LNCAP (cell line): ENCODE data around the gene MEIS2.

Experiments
- TF ChIP-seq, protein P1 (sequence below): fragments of 450-650 bp; IDR thresholded peaks from 2 replicates; pipeline ENCODE4 v1.5.1; 2017; ENCODE audit warnings: mild to moderate bottlenecking

The MEIS2 gene

DNA sequence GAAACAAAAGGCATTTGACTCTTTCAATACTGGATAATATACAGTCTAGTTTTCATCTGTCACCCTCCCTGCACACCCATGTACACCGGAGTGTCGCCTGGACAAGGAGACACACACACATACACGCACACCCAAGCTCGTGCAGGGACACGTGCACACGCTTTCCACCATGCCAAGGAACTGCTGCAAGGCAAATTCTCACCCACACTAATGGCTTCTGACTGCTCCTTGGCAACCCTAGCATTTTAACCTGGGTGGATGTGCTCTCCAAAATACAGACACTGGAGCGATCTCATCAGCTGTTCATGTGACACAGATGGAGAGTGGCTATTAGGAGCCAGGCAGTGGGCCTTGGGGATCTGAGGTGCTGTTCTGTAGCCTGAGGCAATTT lies 61.6 kb downstream of the MEIS2 start:
- TF ChIP-seq, protein P1, sequence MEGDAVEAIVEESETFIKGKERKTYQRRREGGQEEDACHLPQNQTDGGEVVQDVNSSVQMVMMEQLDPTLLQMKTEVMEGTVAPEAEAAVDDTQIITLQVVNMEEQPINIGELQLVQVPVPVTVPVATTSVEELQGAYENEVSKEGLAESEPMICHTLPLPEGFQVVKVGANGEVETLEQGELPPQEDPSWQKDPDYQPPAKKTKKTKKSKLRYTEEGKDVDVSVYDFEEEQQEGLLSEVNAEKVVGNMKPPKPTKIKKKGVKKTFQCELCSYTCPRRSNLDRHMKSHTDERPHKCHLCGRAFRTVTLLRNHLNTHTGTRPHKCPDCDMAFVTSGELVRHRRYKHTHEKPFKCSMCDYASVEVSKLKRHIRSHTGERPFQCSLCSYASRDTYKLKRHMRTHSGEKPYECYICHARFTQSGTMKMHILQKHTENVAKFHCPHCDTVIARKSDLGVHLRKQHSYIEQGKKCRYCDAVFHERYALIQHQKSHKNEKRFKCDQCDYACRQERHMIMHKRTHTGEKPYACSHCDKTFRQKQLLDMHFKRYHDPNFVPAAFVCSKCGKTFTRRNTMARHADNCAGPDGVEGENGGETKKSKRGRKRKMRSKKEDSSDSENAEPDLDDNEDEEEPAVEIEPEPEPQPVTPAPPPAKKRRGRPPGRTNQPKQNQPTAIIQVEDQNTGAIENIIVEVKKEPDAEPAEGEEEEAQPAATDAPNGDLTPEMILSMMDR = no peak

DNA sequence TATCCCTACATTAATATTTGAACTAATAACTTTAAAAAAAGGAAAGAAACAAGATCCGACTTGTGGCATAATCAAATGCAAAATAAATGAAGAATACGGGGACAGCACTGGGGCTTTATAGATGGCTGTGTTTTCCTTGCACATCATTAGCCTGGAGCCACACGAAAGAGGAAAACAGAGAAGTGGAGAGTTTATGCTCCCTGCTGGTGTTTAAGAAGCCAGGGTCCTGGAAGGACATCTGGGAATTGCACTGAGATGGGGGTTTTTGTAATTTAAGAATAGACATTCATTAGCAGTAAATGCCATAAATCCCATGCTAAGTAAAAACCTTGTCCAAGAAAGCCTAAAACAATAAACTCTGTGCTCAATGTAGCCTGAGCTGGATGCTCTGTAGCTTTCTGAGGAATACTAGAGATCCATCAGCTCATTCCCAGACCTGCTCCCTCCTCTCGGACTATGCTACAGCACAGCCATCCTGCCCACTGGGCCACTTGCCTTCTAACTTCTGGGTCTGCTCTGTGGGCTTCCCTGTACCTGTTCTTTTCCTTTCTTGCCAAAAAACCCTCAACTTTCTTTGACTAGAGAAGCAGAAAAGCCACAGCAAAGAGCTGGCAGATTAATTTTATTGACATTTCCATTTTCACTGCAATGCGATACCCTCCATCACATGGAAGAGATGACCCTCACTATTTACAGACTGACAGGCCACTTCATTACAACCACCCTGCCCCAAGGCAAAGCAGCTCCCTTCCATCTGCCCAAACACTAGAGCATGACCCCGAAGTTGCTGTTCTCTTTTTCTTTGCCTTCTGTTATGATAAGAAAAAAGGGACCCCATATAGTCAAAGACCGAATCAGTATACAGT lies 62.3 kb downstream of the MEIS2 start:
- TF ChIP-seq, protein P1 = no peak

DNA sequence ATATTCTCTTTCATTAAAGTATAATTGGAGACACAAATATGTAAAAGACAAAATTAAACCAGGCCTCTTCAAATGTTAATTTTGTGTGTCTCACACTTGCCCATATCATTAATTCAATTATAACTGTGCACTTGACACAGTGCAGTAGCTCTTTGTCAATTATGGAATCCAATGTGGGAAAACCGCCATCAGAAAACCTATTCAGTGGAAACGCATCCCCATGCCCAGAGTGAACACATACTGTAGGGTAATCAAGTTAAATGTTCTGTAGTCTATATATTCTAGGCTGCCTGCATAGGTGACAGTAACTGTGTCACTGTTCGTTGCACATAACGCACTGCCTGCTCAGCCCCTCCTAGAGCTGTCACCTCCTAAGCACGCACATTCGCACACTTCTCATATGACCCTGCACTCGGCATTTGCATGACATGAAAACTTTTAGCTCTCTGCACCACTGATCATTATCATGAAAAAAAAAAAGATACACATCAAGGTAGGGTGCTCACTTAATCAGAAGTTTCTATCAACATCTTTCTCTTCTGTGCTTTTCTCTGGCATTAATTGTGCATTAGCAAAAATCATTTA lies 63.2 kb downstream of the MEIS2 start:
- TF ChIP-seq, protein P1 = no peak

DNA sequence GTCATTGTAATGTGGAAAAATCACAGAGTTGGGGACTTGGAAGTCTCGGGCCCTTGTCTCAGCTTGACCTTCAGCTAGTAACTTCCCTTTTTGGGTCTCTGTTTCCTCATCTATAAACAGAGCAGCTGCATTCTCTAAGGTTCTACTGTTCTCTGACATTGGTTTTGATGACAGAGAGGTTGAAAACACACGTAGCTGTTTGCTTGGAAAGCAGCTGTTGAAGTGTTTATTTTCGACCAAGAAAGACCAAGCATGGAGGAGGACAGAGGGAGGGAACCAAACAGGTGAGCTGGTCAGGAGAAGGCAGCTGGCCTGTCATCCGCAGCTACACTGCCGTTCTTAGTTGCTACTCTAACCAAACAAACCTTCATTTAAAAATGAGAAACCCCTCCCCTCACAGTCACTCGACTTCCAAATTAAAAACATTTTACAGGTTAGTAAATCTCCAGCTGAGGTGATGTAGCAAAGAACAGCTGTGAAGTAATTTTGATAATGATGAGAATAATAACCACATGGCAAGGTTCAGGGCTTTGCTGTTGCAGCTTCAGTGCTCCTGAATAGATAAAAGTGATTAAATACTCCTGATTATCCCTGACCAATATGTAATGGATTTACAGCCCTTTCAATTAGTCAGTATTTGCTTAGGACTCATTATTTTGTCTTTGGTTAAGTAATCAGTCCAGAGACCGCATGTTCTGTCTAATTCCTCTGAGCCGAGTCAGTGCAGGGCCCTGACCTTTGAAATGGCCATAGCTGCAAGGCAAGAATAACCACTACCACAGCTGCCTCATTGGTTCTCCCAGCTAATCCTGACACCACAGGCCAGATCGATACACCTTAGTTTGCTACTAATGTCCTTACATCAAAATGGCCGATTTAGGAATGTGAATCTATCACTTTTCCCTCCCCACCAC lies 65.3 kb downstream of the MEIS2 start:
- TF ChIP-seq, protein P1 = no peak

DNA sequence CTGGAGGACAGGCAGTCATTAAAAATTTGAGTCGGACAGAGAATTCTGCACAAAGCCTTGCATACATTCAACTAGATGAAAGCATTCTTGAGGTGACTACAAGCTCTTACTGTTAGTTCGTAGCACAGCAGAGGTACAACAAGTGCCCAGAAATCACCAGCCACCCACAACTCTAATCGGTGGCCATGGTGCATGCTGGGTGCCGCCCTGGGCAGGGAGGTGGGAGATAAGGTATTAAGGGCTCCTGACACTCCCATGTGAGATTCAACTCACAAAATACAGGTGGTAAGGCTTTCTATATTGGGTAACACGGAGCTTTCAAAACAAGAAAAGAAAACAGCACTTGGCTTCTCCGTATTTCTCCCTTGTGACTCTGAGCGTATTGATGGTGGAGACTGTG lies 66.0 kb downstream of the MEIS2 start:
- TF ChIP-seq, protein P1 = no peak

DNA sequence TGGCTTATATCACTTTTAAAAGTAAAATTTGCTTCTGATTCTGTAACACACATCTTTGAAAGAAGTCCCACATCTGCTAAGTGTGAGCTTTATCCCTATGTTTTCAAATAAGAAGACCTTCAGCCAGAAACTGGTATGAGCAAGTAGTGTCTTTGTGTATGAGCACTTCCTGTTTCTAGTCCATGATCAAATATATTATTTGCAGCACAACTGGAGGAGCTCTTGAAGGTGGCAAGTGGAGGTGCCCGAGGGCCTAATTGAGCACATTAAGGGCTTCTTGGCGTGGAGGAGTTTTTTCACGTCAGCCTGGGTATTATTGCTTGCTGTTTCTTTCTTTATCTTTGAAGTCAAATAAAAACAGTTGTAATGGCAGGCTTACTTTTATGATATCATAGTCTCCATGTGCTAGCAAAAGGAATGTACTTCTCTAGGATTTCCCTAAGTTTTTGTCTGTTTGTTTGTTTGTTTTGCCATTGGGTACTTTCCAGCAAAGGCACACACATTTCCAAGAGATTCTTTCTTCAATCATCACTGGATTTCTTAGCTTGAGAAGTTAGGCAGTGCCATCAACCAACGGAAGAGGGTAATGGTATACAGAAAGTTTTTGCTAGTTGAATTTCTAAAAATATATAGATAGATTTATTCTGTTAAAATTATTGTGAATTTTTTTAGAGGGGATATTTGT lies 68.1 kb downstream of the MEIS2 start:
- TF ChIP-seq, protein P1 = no peak

DNA sequence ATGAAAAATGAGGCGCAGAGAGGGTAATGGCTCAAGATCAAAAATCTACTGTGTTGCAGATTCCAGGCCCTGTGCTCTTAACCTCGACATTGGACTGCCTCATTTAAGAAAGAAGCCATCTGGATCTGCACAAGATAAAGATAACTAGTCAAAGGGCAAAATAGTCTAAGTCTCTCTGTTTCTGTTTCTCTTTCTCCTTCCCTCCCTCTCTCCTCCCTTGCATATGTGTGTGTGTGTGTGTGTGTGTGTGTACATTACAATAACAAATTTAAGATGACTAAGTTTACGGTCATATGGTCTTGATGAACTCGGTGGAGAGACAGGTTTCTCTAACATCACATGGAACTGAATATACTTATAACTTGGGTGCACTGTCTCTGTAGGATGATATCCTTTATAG lies 69.2 kb downstream of the MEIS2 start:
- TF ChIP-seq, protein P1 = no peak
